COLO829 (cell line): ENCODE measurements around the gene NECTIN3.

ENCODE experiments used
- DNase-seq: peaks from one replicate; pipeline ENCODE4 v3.0.0; 2012; ENCODE audit warnings: low spot score

NECTIN3 gene

GRCh38 chr3:111200027-111200426, 128.4 kb downstream of the NECTIN3 start:
- DNase-seq = no peak

- DNase-seq = no peak
Measured at GRCh38 chr3:111210003-111210711, 138.5 kb downstream of the NECTIN3 start.

- DNase-seq = no peak
Measured at GRCh38 chr3:111210866-111211564, 139.4 kb downstream of the NECTIN3 start.

GRCh38 chr3:111212511-111212910, 140.9 kb downstream of the NECTIN3 start:
- DNase-seq = no peak

GRCh38 chr3:111215481-111215880, 143.9 kb downstream of the NECTIN3 start:
- no peak for DNase-seq

- no peak for DNase-seq
Measured at GRCh38 chr3:111218615-111219014, 147.0 kb downstream of the NECTIN3 start.

GRCh38 chr3:111227216-111227615, 155.6 kb downstream of the NECTIN3 start:
- DNase-seq = no peak

- no peak for DNase-seq
Measured at GRCh38 chr3:111229301-111229700, 157.7 kb downstream of the NECTIN3 start.

GRCh38 chr3:111236836-111237713, 165.5 kb downstream of the NECTIN3 start:
- DNase-seq = no peak

GRCh38 chr3:111237946-111238345, 166.3 kb downstream of the NECTIN3 start:
- DNase-seq = no peak

- no peak for DNase-seq
Measured at GRCh38 chr3:111238885-111239284, 167.3 kb downstream of the NECTIN3 start.

GRCh38 chr3:111241960-111242359, 170.3 kb downstream of the NECTIN3 start:
- no peak for DNase-seq
